Left ventricle myocardium inferior (tissue), 1 donor: ENCODE measurements around the gene ASB13. TPM values are rescaled to one million over a fixed set of nuclear protein-coding genes. Genes with fewer than 3 reads are reported as not detected.

Source experiments
- DNase-seq: peaks from one replicate; pipeline ENCODE4 v3.0.0-alpha.2; 2020
- H3K27ac ChIP-seq: fragments of 200-600 bp; replicated peaks from 2 replicates; pipeline ENCODE4 v1.8.0; 2021
- H3K27me3 ChIP-seq: fragments of 200-600 bp; 2 replicates; pipeline ENCODE4 v1.8.0; 2021; ENCODE audit warnings: low read depth
- H3K36me3 ChIP-seq: fragments of 200-600 bp; 2 replicates; pipeline ENCODE4 v1.8.0; 2021
- H3K4me1 ChIP-seq: fragments of 200-600 bp; 2 replicates; pipeline ENCODE4 v1.8.0; 2021
- H3K4me3 ChIP-seq: fragments of 200-600 bp; 2 replicates; pipeline ENCODE4 v1.8.0; 2021; ENCODE audit warnings: mild to moderate bottlenecking, moderate library complexity
- H3K9me3 ChIP-seq: fragments of 200-600 bp; replicated peaks from 2 replicates; pipeline ENCODE4 v1.8.0; 2021
- CTCF ChIP-seq: fragments of 200-600 bp; IDR thresholded peaks from 2 replicates; pipeline ENCODE4 v1.8.0; 2021; ENCODE audit warnings: antibody characterized with exemption, mild to moderate bottlenecking, borderline replicate concordance
- intact Hi-C: fragments of 100-400 bp; cut with micrococcal nuclease; formaldehyde crosslinking; loops from one replicate; pipeline ENCODE4 v1.11.0; 2022
- total RNA-seq: library from RNA; stranded (reverse); fragmentation: NEBNext Ultra II Directional; extraction: Animal tissue kit (Norgen Biotek cat#: 25700); gene quantifications from one replicate; pipeline ENCODE4 v1.2.1, GENCODE V29; 2021
- donor health status: DM: no; HTN: yes; CAD: no; lungs with severe emphysema.

The ASB13 gene
- total RNA-seq, 1 donor from 2014 or later = 15.6 TPM

DNA sequence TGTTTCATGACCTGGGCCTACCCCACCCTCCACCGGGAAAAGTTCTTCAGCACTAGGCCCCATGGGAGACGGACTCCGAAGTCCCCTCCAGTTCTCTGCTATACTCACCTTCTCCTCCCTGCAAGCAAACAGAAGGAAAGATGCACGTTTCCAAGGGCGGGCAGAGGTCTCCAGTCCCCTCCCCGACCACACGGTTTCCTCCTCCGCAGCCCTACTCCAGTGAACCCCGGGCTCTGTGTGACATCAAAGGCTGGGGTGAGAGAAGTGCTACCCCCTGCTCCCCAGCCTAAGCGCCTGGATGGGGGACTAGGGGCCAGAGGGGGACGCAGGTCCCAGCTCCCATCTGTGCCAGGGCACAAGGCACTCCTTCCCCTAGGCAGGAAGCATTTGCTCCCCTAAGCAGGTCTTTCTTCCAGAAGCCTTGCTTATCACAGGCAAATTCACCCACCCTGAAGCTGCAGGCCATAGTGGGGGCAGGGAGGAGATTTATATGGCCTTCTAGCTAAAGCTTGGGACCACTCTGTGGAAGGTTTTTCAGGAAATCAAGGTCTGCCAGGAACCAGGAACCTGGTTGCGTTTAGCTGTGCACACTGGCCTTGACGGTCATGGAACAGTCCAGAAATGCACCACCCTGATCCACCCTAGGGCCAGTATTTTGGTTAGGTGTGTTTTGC is 52.8 kb downstream of the ASB13 start:
- no peaks in the 10 kb centered on the region for H3K36me3 ChIP-seq
- H3K9me3 ChIP-seq = no peaks in the 10 kb centered on the region
- H3K4me3 ChIP-seq = no peak overlapping the region
- DNase-seq = no peak
- intact Hi-C loops = no loop called here
- peaks cover 4% of the 10 kb centered on the region for H3K27me3 ChIP-seq
- TF ChIP-seq CTCF = no peak
- peaks cover 15% of the 10 kb centered on the region for H3K4me1 ChIP-seq
- peak overlapping the region; percentile 70 for H3K27ac ChIP-seq

DNA sequence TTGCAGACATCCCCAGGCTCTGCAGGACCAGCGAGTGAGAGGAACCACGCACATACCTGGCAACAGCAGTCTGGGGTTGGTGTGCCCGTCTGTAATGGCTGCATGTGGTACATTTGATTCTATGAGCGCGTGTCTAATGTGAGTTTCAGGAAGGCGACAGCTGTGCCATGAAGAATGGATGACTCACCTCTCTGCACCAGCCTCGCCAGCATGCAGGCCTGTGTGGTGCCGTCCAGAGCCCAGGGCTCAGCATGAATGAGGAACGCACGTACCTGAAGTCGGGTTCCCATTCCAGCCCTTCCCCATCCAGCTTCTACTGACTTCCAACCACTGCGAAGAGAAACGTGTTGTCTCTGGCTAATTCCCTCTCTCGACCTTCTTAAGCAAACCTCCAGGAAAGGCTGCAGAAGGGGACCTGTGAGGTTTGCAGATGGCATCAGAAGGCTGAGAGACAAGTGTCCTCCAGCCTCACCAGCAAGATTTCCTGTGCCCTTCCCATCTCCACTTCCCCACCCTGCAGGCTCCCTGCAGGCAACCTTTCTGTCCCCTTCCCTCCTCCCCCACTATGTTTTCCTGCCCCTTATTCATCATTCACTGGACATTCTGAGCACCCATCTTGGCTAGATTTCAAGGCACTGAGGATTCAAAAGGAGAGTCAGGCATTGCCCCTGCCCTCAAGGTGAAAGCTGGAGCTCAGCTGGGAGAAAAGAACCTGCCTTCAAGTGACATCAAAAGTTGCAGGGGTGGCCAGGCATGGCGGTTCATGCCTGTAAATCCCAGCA is 54.3 kb downstream of the ASB13 start:
- H3K36me3 ChIP-seq = no peaks in the 10 kb centered on the region
- intact Hi-C loops = no loop called here
- H3K9me3 ChIP-seq = no peaks in the 10 kb centered on the region
- no peak overlapping the region for H3K27ac ChIP-seq
- H3K4me1 ChIP-seq = peaks cover 8% of the 10 kb centered on the region
- H3K4me3 ChIP-seq = no peak overlapping the region
- peaks cover 18% of the 10 kb centered on the region for H3K27me3 ChIP-seq
- no peak for TF ChIP-seq CTCF
- no peak for DNase-seq

DNA sequence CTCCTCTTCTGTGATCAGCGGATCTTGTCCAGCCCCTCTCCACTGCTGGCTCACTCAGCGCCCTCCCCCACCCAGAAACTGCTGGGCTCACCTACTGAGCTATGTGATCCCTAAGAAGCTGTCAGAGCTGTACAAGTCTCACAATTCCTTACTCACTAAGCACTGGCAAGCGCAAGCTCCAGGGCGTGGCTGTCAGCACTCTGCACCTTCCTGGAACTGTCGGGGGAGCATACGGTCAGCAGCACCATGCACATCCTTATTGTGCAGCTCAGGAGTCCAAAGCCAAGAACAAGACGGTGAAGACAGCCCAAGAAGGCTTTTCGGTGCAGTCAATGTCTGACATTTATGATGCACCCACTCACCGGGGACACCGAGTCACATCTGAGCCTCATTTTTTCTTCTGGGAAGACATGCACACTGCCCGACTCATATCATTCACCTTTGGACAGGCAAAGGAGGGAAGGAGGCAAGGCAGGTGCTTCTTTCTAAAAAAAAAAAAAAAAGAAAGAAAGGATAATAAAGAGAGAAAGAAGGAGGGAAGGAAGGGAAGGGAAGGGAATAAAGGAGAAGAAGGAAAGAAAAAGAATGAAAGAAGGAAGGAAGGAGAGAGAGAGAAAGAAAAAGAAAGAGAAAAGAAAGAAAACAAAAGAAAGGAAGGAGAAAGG is 56.3 kb downstream of the ASB13 start:
- intact Hi-C loops = no loop called here
- Histone ChIP-seq H3K4me1 (peaks cover 2% of the 10 kb centered on the region), H3K4me3 (no peak overlapping the region), H3K27me3 (peaks cover 22% of the 10 kb centered on the region), H3K9me3 (no peaks in the 10 kb centered on the region), H3K27ac (no peak overlapping the region), H3K36me3 (no peaks in the 10 kb centered on the region)
- TF ChIP-seq CTCF = no peak
- DNase-seq = no peak

- Histone ChIP-seq H3K4me3 (no peak overlapping the region), H3K27ac (peak overlapping the region; percentile 33), H3K27me3 (peaks cover 22% of the 10 kb centered on the region), H3K4me1 (no peaks in the 10 kb centered on the region), H3K9me3 (no peaks in the 10 kb centered on the region), H3K36me3 (no peaks in the 10 kb centered on the region)
- no peak for DNase-seq
- TF ChIP-seq CTCF = no peak
- intact Hi-C loops = no loop called here
These were observed 57.7 kb downstream of the ASB13 start for GRCh38 chr10:5608608-5609220.

GRCh38 chr10:5607594-5607993 is 58.8 kb downstream of the ASB13 start:
- no peak overlapping the region for H3K4me3 ChIP-seq
- no peaks in the 10 kb centered on the region for H3K36me3 ChIP-seq
- no peak for TF ChIP-seq CTCF
- no peak overlapping the region for H3K27ac ChIP-seq
- peaks cover 22% of the 10 kb centered on the region for H3K27me3 ChIP-seq
- no peaks in the 10 kb centered on the region for H3K9me3 ChIP-seq
- H3K4me1 ChIP-seq = no peaks in the 10 kb centered on the region
- intact Hi-C loops = no loop called here
- no peak for DNase-seq
